CD4-positive, alpha-beta T cell treated with Interleukin-21 for 1 hour (primary cell): ENCODE measurements around the gene THRA.

Source experiments
- DNase-seq: peaks from one replicate; pipeline ENCODE4 v3.0.0-alpha.2; 2020

Gene THRA

GRCh38 chr17:40064971-40065768, 2.4 kb downstream of the THRA start:
- no peak for DNase-seq

GRCh38 chr17:40065769-40066510, 3.2 kb downstream of the THRA start:
- no peak for DNase-seq

GRCh38 chr17:40067710-40068109, 4.9 kb downstream of the THRA start:
- no peak for DNase-seq

- DNase-seq: no peak
These were observed 5.4 kb downstream of the THRA start for GRCh38 chr17:40068129-40068581.

GRCh38 chr17:40068584-40068916, 5.8 kb downstream of the THRA start:
- DNase-seq: no peak

- peak; percentile 81 for DNase-seq
These were observed 6.4 kb downstream of the THRA start for GRCh38 chr17:40068917-40069750.

- DNase-seq: peak; percentile 69
These were observed 7.3 kb downstream of the THRA start for GRCh38 chr17:40069751-40070708.

- DNase-seq: no peak
These were observed 8.0 kb downstream of the THRA start for GRCh38 chr17:40070709-40071312.

GRCh38 chr17:40071313-40072039, 8.7 kb downstream of the THRA start:
- DNase-seq: no peak

GRCh38 chr17:40072040-40072734, 9.4 kb downstream of the THRA start:
- DNase-seq: no peak

GRCh38 chr17:40072735-40073346, 10.1 kb downstream of the THRA start:
- DNase-seq: no peak

- no peak for DNase-seq
These were observed 10.8 kb downstream of the THRA start for GRCh38 chr17:40073454-40074174.

GRCh38 chr17:40074175-40074512, 11.4 kb downstream of the THRA start:
- no peak for DNase-seq

GRCh38 chr17:40074871-40075200, 12.1 kb downstream of the THRA start:
- DNase-seq: no peak

- DNase-seq: peak; percentile 79
These were observed 12.6 kb downstream of the THRA start for GRCh38 chr17:40075201-40075941.

GRCh38 chr17:40075942-40076498, 13.3 kb downstream of the THRA start:
- DNase-seq: no peak

GRCh38 chr17:40076591-40076990, 13.8 kb downstream of the THRA start:
- DNase-seq: no peak

- DNase-seq: no peak
These were observed 16.8 kb downstream of the THRA start for GRCh38 chr17:40079545-40079944.
